HUES48 (cell line): ENCODE measurements around the gene NAGS.
"Not testable (repeated sequence)": the region's sequence is repeated elsewhere in the genome, so short reads cannot be mapped to it uniquely, and the experiment has no call there.

Experiments
- H3K27ac ChIP-seq: one replicate; pipeline ENCODE4 v1.7.0; 2013; ENCODE audit warnings: low read depth, low read length, inconsistent platforms
- H3K27me3 ChIP-seq: 2 replicates; pipeline ENCODE4 v1.6.1; 2013; ENCODE audit warnings: mild to moderate bottlenecking, low read length; ENCODE audit not compliant: control insufficient read depth, insufficient read depth
- H3K36me3 ChIP-seq: 2 replicates; pipeline ENCODE4 v1.6.1; 2013; ENCODE audit warnings: low read length; ENCODE audit not compliant: control insufficient read depth, insufficient read depth
- H3K4me1 ChIP-seq: 2 replicates; pipeline ENCODE4 v1.6.1; 2013; ENCODE audit warnings: mild to moderate bottlenecking, low read length; ENCODE audit not compliant: control insufficient read depth, insufficient read depth
- H3K4me3 ChIP-seq: 2 replicates; pipeline ENCODE4 v1.5.1; 2013; ENCODE audit warnings: mild to moderate bottlenecking, low read depth, low read length
- H3K9ac ChIP-seq: 2 replicates; pipeline ENCODE4 v1.6.1; 2013; ENCODE audit warnings: mild to moderate bottlenecking, low read depth, low read length, moderate library complexity
- H3K9me3 ChIP-seq: 2 replicates; pipeline ENCODE4 v1.6.1; 2013; ENCODE audit warnings: low read length; ENCODE audit not compliant: control insufficient read depth, insufficient read depth

Gene NAGS

DNA sequence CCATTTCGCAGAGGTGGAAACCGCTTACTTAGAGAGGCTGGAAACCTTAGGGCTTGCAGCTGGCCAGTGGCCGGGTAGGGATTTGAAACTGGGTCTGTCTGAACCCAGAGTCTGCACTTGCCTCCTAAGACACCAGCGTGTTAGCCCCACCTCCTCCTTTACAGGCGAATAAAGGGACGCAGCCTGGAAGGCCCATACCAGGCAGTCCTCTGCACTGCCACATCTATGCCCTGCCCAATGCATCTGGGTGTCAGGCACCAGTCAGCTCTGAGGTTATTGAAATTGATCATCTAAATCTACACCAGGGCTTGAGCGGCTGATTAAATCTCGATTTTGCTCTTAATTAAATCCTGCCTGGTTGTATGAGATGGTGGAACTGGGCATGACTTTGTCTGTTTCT, 19.9 kb upstream of the NAGS start:
- H3K4me1 ChIP-seq = no peaks in the 10 kb centered on the region
- H3K27me3 ChIP-seq = peaks cover 27% of the 10 kb centered on the region
- no peak overlapping the region for H3K9ac ChIP-seq
- no peak overlapping the region for H3K27ac ChIP-seq
- peak overlapping the region; percentile 75 for H3K4me3 ChIP-seq
- no peaks in the 10 kb centered on the region for H3K9me3 ChIP-seq
- no peaks in the 10 kb centered on the region for H3K36me3 ChIP-seq

GRCh38 chr17:43986225-43986981, 18.0 kb upstream of the NAGS start:
- Histone ChIP-seq H3K9me3 (no peaks in the 10 kb centered on the region), H3K9ac (no peak overlapping the region), H3K27ac (no peak overlapping the region), H3K36me3 (no peaks in the 10 kb centered on the region), H3K4me3 (no peak overlapping the region), H3K27me3 (peaks cover 27% of the 10 kb centered on the region), H3K4me1 (no peaks in the 10 kb centered on the region)

DNA sequence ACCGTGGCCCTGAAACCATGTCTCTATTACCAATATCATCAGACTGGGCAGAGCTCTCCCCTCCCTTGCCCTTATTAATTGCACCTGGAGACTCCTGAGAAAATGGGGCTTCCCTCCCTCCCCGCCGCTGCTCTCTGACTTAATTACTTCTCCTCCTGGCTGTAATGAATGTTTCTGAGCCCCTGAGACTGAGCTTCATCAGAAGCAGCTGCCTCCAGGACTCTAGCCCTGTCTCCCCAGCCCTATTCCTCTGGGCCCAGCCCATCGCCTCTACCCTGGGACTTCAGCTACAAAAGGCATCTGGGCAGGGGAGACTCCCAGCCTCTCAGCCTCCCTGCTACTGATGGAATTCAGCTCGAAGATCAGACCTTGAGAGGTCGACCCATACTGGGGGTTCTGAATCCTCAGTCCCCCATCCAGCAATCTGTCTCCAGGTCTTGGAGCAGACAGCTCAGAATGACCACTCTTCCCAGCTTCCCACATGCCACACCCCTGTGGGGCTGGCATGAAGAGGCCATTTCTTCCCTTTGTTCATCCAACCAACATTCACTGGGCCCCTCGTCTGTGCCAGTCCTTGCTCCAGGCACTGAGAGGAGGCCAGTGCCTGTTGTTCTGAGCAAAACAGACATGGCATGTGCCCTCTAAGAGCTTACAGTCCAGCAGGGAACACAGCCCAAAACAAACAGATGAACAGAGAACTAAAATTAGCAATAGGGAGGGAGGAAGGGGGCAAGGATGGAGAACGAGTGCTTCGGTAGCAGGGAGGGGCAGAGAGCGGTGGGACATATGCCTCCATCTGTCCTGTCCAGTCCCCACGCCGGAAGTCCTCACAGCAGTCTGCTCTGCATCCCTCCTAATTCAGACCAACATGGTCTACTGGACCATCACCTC, 17.0 kb upstream of the NAGS start:
- H3K27me3 ChIP-seq = peaks cover 24% of the 10 kb centered on the region
- no peaks in the 10 kb centered on the region for H3K9me3 ChIP-seq
- no peak overlapping the region for H3K27ac ChIP-seq
- H3K4me3 ChIP-seq = no peak overlapping the region
- H3K4me1 ChIP-seq = no peaks in the 10 kb centered on the region
- H3K9ac ChIP-seq = no peak overlapping the region
- H3K36me3 ChIP-seq = no peaks in the 10 kb centered on the region

DNA sequence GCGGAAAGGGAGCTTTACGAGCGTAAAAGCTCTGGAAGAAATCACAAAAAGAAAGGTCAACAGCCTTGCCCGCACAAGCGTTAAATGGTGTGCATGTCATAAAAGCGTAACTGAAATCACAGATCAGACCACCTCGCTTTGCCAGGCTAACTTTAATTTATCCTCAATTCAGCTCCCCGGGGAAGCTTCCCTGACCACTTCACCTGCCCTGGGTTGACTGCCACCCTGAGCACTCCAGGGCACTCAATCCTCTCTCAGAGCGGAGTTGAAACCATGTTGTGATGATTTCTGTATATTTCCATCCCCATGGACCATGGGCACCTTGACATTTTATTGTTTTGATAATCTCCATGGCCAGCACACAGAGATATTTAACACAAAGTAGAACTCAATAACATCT, 16.1 kb upstream of the NAGS start:
- H3K36me3 ChIP-seq = no peaks in the 10 kb centered on the region
- no peak overlapping the region for H3K9ac ChIP-seq
- H3K4me3 ChIP-seq = no peak overlapping the region
- no peaks in the 10 kb centered on the region for H3K9me3 ChIP-seq
- peaks cover 15% of the 10 kb centered on the region for H3K27me3 ChIP-seq
- no peaks in the 10 kb centered on the region for H3K4me1 ChIP-seq
- H3K27ac ChIP-seq = no peak overlapping the region

DNA sequence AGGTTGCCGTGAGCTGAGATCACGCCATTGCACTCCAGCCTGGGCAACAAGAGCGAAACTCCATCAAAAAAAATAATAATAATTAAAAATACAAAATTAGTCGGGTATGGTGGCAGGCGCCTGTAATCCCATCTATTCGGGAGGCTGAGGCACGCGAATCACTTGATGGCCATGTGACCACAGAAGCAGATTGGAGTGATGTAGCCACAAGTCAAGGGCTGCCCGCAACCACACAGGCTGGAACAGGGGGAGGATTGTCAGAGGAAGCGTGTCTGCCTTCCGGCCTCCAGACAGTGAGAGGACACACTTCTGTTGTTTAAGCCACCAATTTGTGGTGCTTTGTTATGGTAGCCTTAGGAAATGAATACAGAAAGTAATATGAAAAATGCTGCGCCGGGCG, 11.8 kb upstream of the NAGS start:
- Histone ChIP-seq H3K36me3 (no peaks in the 10 kb centered on the region), H3K9me3 (no peaks in the 10 kb centered on the region), H3K27ac (no peak overlapping the region), H3K27me3 (peaks cover 9% of the 10 kb centered on the region), H3K9ac (no peak overlapping the region), H3K4me1 (no peaks in the 10 kb centered on the region), H3K4me3 (no peak overlapping the region)

GRCh38 chr17:43994272-43995149, 9.9 kb upstream of the NAGS start:
- Histone ChIP-seq H3K27ac (no peak overlapping the region), H3K4me3 (peak overlapping the region; percentile 54), H3K4me1 (no peaks in the 10 kb centered on the region), H3K27me3 (peaks cover 9% of the 10 kb centered on the region), H3K36me3 (no peaks in the 10 kb centered on the region), H3K9me3 (no peaks in the 10 kb centered on the region), H3K9ac (no peak overlapping the region)

- peak overlapping the region; percentile 54 for H3K4me3 ChIP-seq
Measured at GRCh38 chr17:43995150-43995471, 9.3 kb upstream of the NAGS start.

GRCh38 chr17:43997180-43997579, 7.2 kb upstream of the NAGS start:
- H3K36me3 ChIP-seq, H3K9me3 ChIP-seq, H3K9ac ChIP-seq, H3K4me1 ChIP-seq, H3K4me3 ChIP-seq, H3K27ac ChIP-seq: not testable (repeated sequence)
- peaks cover 11% of the 10 kb centered on the region for H3K27me3 ChIP-seq

More at GRCh38 chr17:43995150-43995471, 9.3 kb upstream of the NAGS start:
- Histone ChIP-seq H3K9ac (no peak overlapping the region), H3K27me3 (peaks cover 9% of the 10 kb centered on the region), H3K4me1 (no peaks in the 10 kb centered on the region), H3K36me3 (no peaks in the 10 kb centered on the region), H3K27ac (no peak overlapping the region), H3K9me3 (no peaks in the 10 kb centered on the region)

GRCh38 chr17:43998552-43998951, 5.9 kb upstream of the NAGS start:
- Histone ChIP-seq H3K27ac (no peak overlapping the region), H3K4me1 (no peaks in the 10 kb centered on the region), H3K36me3 (no peaks in the 10 kb centered on the region), H3K27me3 (peaks cover 17% of the 10 kb centered on the region), H3K4me3 (no peak overlapping the region), H3K9ac (no peak overlapping the region), H3K9me3 (no peaks in the 10 kb centered on the region)

DNA sequence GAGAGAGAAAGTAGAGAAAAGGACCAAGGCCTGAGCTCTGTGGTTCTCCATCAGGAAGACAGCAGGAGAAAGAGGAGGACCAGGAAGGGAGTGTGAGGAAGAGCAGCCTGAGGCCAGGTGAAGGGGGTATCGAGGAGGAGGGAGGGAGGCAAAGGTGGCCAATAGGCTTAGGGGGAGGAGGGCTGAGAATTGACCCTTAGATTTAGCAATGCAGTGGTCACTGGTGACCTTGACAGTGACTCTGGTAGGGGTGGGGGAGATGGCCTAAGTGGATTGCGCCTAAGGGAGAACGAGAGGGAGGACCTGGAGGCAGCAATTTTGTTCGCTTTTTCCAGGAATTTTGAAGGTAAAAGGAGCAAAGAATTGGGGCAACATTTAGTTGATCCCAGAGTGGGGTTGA, 5.4 kb upstream of the NAGS start:
- H3K27me3 ChIP-seq = peaks cover 20% of the 10 kb centered on the region
- no peaks in the 10 kb centered on the region for H3K9me3 ChIP-seq
- H3K27ac ChIP-seq = no peak overlapping the region
- no peak overlapping the region for H3K9ac ChIP-seq
- H3K4me3 ChIP-seq = no peak overlapping the region
- no peaks in the 10 kb centered on the region for H3K36me3 ChIP-seq
- H3K4me1 ChIP-seq = no peaks in the 10 kb centered on the region
